ENCODE results near the gene XCR1. TPM values are rescaled to one million over a fixed set of nuclear protein-coding genes. Genes with fewer than 3 reads are reported as not detected.
A peak's percentile ranks its signal among the peaks of the same experiment; 100 is the strongest.
"Not testable (repeated sequence)": the region's sequence is repeated elsewhere in the genome, so short reads cannot be mapped to it uniquely, and the experiment has no call there.

Gene XCR1, protein sequence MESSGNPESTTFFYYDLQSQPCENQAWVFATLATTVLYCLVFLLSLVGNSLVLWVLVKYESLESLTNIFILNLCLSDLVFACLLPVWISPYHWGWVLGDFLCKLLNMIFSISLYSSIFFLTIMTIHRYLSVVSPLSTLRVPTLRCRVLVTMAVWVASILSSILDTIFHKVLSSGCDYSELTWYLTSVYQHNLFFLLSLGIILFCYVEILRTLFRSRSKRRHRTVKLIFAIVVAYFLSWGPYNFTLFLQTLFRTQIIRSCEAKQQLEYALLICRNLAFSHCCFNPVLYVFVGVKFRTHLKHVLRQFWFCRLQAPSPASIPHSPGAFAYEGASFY
- not detected in 2 replicates for total RNA-seq (2014; rRNA removed; shearing (Covaris generic); ENCODE audit: low replicate concordance)

DNA sequence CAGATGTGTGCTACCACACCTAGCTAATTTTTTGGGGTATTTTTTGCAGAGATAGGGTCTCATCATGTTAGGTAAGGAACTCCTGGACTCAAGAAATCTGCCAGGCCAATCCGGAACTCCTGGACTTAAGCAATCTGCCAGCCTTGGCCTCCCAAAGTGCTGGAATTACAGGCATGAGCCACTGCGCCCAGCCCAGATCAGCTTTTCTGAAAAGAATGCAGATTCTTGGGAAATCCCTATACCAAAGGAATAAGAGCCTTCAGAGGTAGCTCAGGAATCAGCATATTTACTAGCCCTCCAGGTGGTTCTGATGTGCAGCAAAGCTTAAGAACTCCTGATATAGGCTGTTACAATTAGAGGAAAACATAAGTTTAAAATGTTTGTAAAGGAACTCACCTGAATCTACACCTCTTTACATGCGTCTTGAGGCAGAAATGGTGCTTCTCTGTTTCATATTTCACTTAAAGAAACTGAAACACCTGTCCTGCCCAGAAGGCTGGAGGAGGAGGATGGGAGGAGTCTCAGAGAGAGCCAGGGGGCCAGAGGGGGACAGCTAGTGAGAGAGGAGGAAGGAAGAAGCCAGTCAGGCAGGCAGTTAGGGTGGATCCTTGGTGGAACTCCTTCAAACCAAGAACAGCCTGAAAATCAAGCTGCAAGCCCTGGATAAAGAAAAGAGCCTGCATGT, at the start of gene XCR1:
XCR1 (minus strand) TSS at position 463 of the 685 bp plus-strand sequence. CDS start 5,536 bp downstream, outside the sequence.
- in situ Hi-C loops (cut with HindIII; ENCODE audit: low pct_unique_long_range_greater_than_20kb, low sequenced_read_pairs), result no loop called here
- no peak for DNase-seq (ENCODE audit: low read depth)

DNA sequence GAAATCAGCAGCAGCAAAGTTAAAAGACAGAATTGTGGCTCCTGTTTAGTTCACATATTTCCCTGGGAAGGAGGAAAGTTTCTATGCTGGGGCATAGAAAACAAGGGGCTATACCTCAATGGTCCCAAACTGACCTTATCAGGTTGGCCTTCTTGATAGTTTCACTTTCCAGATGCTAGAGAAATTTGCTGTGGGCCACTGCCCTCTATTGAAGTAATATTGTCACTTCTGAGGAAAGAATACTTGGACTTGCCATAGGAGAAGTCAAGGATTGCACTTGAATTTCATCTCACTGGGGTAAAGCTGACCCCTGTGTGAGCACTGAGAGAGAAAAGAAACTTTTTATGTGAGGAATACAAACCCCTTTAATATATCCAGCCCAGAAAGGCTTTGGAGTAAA, 49.3 kb upstream of the XCR1 start:
- no peak for DNase-seq (ENCODE audit: low read depth)
- in situ Hi-C loops (cut with HindIII; ENCODE audit: low pct_unique_long_range_greater_than_20kb, low sequenced_read_pairs), result no loop called here

- in situ Hi-C loops (cut with HindIII; ENCODE audit: low pct_unique_long_range_greater_than_20kb, low sequenced_read_pairs), result no loop called here
- DNase-seq (ENCODE audit: low read depth), result no peak
Measured at GRCh38 chr3:46075816-46076215, 48.5 kb upstream of the XCR1 start.

DNA sequence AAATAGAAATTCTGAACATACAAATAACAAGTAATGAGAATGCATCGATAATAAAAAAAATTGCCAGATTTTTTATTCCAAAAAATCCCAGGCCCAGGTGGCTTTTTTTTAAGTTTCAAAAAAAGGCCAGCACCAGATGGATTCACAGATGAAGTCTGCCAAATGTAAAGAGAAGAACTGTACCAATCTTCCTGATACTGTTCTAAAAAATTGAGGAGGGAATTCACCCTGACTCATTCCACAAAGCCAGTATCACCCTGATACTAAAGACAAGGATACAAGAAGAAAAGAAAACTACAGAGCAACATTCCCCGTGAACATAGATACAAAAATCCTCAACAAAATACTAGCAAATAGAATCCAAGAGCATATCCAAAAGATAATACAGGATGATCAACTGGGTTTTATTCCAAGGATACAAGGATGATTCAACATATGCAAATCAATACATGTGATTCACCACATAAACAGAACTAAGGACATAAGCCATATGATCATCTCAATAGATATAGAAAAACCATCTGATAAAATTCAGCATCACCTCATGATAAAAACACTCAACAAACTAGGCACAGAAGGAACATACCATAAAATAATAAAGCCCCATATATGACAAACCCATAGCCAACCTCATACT, 44.1 kb upstream of the XCR1 start:
- in situ Hi-C loops (cut with HindIII; ENCODE audit: low pct_unique_long_range_greater_than_20kb, low sequenced_read_pairs), result no loop called here

DNA sequence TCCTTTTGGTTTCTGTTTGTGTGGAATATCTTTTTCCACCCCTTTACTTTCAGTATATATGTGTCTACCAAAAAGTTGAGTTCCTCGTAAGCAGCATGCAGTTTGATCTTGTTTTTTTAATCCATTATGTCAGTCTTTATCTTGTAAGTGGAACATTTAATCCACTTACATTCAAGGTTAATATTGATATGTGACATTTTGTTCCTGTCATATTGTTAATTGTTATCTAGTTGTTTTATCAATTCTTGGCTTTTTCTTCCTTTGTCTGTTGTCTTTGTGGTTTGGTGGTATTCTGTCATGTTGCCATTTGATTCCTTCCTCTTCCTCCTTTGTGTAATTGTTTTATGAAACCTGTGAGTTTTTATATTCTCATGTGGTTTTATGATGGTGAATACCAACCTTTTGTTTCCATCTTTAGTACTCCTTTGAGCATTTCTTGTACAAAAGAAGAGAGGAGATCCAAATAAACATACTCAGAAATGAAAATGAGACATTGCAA, 43.4 kb upstream of the XCR1 start:
- DNase-seq (ENCODE audit: low read depth), result no peak
- in situ Hi-C loops (cut with HindIII; ENCODE audit: low pct_unique_long_range_greater_than_20kb, low sequenced_read_pairs), result no loop called here

More for the DNA sequence above, 44.1 kb upstream of the XCR1 start:
- DNase-seq (ENCODE audit: low read depth), result no peak

DNA sequence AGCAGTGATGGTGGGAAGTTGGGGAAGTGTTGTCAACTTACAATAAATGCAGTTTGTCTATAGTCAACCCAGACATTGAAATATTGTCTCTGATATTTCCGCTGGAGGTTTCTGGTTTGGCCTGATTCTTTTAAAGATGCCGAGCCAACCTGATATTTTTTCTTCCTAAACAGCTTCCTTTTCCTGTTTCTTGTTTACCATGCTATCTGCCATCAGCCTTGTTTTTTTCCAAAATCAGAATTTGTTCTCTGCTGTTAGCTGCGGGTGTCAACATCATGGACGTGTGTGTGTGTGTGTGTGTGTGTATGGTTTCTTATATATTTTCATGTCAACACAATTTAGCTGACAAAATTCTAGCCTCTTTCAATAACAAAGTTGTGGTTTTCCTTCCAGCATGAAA, 41.2 kb upstream of the XCR1 start:
- DNase-seq (ENCODE audit: low read depth), result no peak
- in situ Hi-C loops (cut with HindIII; ENCODE audit: low pct_unique_long_range_greater_than_20kb, low sequenced_read_pairs), result no loop called here

GRCh38 chr3:46067401-46067800, 40.1 kb upstream of the XCR1 start:
- in situ Hi-C loops (cut with HindIII; ENCODE audit: low pct_unique_long_range_greater_than_20kb, low sequenced_read_pairs), result no loop called here
- DNase-seq (ENCODE audit: low read depth), result no peak

GRCh38 chr3:46065750-46066256, 38.5 kb upstream of the XCR1 start:
- in situ Hi-C loops (cut with HindIII; ENCODE audit: low pct_unique_long_range_greater_than_20kb, low sequenced_read_pairs), result no loop called here
- DNase-seq (ENCODE audit: low read depth), result no peak

DNA sequence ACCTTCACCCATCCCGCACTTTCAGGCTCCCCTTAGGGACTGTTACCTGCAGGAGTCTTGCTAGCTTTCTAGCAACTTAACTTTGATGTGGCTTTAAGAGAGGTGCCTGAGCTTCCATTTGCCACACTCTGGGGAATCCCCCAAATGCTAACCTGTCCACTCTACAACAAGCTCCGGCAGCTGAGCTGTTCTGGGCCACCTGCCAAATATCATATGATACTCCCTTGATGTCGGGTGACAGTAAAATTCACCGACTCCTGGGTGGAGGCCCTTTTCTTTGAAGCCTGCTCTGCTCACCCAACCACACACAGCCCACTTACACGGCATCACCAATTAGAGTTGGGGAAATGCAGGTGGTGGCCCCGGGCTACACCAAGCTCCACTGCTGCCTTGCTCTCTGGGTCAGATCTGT, 38.0 kb upstream of the XCR1 start:
- in situ Hi-C loops (cut with HindIII; ENCODE audit: low pct_unique_long_range_greater_than_20kb, low sequenced_read_pairs), result no loop called here
- peak; percentile 62 for DNase-seq (ENCODE audit: low read depth)

DNA sequence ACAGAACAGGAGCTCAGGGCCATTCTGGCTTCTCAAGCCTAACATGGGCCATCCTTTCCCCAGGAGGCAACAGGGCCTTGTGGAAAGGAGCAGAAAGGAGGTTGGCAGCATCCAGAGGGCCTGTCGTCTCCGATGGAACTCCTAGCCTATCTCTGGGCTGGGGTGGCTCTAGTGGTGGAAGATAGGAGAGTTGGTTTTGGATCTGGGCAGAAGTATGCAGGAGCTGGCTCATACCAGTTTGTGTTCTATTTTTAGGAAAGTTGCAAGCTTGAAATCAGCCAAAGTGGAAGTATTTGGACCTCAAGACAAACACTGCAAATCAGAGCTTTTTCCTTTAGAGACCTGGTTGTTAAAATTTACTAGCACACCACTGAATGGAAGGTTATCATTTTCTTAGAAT, 35.4 kb upstream of the XCR1 start:
- in situ Hi-C loops (cut with HindIII; ENCODE audit: low pct_unique_long_range_greater_than_20kb, low sequenced_read_pairs), result no loop called here

GRCh38 chr3:46061887-46062286, 34.6 kb upstream of the XCR1 start:
- no peak for DNase-seq (ENCODE audit: low read depth)
- in situ Hi-C loops (cut with HindIII; ENCODE audit: low pct_unique_long_range_greater_than_20kb, low sequenced_read_pairs), result no loop called here

More for the DNA sequence above, 35.4 kb upstream of the XCR1 start:
- no peak for DNase-seq (ENCODE audit: low read depth)

- in situ Hi-C loops (cut with HindIII; ENCODE audit: low pct_unique_long_range_greater_than_20kb, low sequenced_read_pairs), result no loop called here
- DNase-seq (ENCODE audit: low read depth), result no peak
Measured at GRCh38 chr3:46061108-46061720, 33.9 kb upstream of the XCR1 start.

- in situ Hi-C loops (cut with HindIII; ENCODE audit: low pct_unique_long_range_greater_than_20kb, low sequenced_read_pairs), result no loop called here
- no peak for DNase-seq (ENCODE audit: low read depth)
Measured at GRCh38 chr3:46060551-46060950, 33.3 kb upstream of the XCR1 start.

DNA sequence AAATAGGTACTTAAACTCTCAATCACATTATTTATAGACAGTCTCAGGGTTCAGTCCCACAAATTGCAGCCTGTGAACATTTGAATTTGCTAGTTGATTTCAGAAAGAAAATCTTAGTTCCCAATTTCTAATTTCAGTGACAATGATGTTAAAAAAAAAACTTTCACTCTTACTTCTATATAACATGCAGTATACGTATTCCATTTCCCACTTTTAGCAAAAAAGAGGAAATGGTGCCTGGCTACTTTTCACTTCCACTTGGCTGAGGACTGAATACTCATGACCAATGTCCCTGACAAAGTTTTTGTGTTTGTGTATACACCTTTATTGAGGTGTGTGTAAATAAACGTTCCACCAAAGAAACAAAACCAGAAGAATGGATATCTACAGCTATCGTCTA, 32.1 kb upstream of the XCR1 start:
- no peak for DNase-seq (ENCODE audit: low read depth)
- in situ Hi-C loops (cut with HindIII; ENCODE audit: low pct_unique_long_range_greater_than_20kb, low sequenced_read_pairs), result no loop called here

DNA sequence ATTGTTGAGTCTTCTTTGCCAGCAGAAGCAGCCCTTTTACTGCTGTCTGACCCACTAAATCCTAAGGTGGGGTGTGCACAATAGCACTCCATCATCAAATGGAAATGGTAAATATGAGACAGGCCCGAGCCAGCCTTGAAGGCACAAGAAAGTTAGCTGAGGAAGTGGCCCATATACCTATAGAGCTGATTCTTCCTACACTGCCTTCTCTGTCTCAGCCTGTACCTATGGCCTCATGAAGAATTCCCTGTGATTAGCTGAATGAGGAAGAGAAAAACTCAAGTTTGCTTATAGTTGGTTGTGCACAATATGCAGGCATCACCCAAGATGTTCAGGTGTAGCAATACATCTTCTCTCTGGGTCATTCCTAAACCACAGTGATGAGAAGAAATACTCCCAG, 31.7 kb upstream of the XCR1 start:
- no peak for DNase-seq (ENCODE audit: low read depth)
- in situ Hi-C loops (cut with HindIII; ENCODE audit: low pct_unique_long_range_greater_than_20kb, low sequenced_read_pairs), result no loop called here

GRCh38 chr3:46057716-46058115, 30.4 kb upstream of the XCR1 start:
- no peak for DNase-seq (ENCODE audit: low read depth)
- in situ Hi-C loops (cut with HindIII; ENCODE audit: low pct_unique_long_range_greater_than_20kb, low sequenced_read_pairs), result no loop called here

DNA sequence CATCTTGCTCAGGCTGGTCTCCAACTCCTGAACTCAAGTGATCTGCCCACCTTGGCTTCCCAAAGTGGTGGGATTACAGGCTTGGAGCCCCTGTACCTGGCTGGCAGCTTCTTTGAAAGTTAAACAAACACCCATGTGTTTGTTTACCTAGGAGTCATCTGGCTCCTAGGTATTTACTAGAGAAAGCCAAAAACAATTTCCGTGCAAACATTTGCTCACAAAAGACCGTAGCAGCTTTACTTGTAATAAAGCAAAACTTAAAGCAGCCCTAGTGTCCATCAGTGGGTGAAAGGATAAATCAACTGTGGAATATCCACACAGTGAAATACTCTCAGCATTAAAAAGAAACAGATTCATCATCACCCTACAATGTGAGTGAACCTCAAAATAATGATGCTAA, 29.4 kb upstream of the XCR1 start:
- in situ Hi-C loops (cut with HindIII; ENCODE audit: low pct_unique_long_range_greater_than_20kb, low sequenced_read_pairs), result no loop called here
- DNase-seq (ENCODE audit: low read depth), result no peak

- DNase-seq (ENCODE audit: low read depth); in situ Hi-C loops (cut with HindIII; ENCODE audit: low pct_unique_long_range_greater_than_20kb, low sequenced_read_pairs): not testable (repeated sequence)
Measured at GRCh38 chr3:46053761-46054515, 26.7 kb upstream of the XCR1 start.

Data from Caki2 (cell line).